Activated naive CD8-positive, alpha-beta T cell (primary cell): ENCODE data around the gene WDFY3.
"Not testable (repeated sequence)": the region's sequence is repeated elsewhere in the genome, so short reads cannot be mapped to it uniquely, and the experiment has no call there.

Experiments
- H3K27ac Mint-ChIP-seq: one replicate; pipeline ENCODE4 v1.8.0; 2021; ENCODE audit warnings: mixed read lengths
- H3K27me3 Mint-ChIP-seq: one replicate; pipeline ENCODE4 v1.8.0; 2021; ENCODE audit warnings: mixed read lengths
- H3K36me3 Mint-ChIP-seq: one replicate; pipeline ENCODE4 v1.8.0; 2021; ENCODE audit warnings: mixed read lengths
- H3K4me1 Mint-ChIP-seq: one replicate; pipeline ENCODE4 v1.8.0; 2021; ENCODE audit warnings: low read depth, mixed read lengths
- H3K4me3 Mint-ChIP-seq: one replicate; pipeline ENCODE4 v1.8.0; 2021; ENCODE audit warnings: mild to moderate bottlenecking, mixed read lengths
- H3K9me3 Mint-ChIP-seq: one replicate; pipeline ENCODE4 v1.8.0; 2021; ENCODE audit warnings: low read depth, mixed read lengths

The WDFY3 gene

GRCh38 chr4:84685105-84685504 is 281.4 kb downstream of the WDFY3 start:
- Mint-ChIP-seq H3K27ac (no peak overlapping the region), H3K27me3 (peaks cover 1% of the 10 kb centered on the region), H3K4me3 (no peak overlapping the region), H3K9me3 (no peaks in the 10 kb centered on the region), H3K4me1 (peaks cover 3% of the 10 kb centered on the region), H3K36me3 (no peaks in the 10 kb centered on the region)

- Mint-ChIP-seq H3K9me3 (no peaks in the 10 kb centered on the region), H3K4me1 (peaks cover 3% of the 10 kb centered on the region), H3K36me3 (no peaks in the 10 kb centered on the region), H3K27ac (no peak overlapping the region), H3K4me3 (no peak overlapping the region), H3K27me3 (peaks cover 1% of the 10 kb centered on the region)
Measured at GRCh38 chr4:84684361-84684760, 282.1 kb downstream of the WDFY3 start.

GRCh38 chr4:84683064-84683850 is 283.2 kb downstream of the WDFY3 start:
- H3K4me3 Mint-ChIP-seq: no peak overlapping the region
- H3K4me1 Mint-ChIP-seq: peaks cover 3% of the 10 kb centered on the region
- H3K27me3 Mint-ChIP-seq: peaks cover 1% of the 10 kb centered on the region
- H3K27ac Mint-ChIP-seq: no peak overlapping the region
- H3K9me3 Mint-ChIP-seq: no peaks in the 10 kb centered on the region
- H3K36me3 Mint-ChIP-seq: no peaks in the 10 kb centered on the region

GRCh38 chr4:84682661-84683060 is 283.8 kb downstream of the WDFY3 start:
- H3K4me3 Mint-ChIP-seq, H3K4me1 Mint-ChIP-seq, H3K36me3 Mint-ChIP-seq, H3K27ac Mint-ChIP-seq, H3K27me3 Mint-ChIP-seq, H3K9me3 Mint-ChIP-seq: not testable (repeated sequence)

GRCh38 chr4:84681486-84682274 is 284.8 kb downstream of the WDFY3 start:
- no peak overlapping the region for H3K27ac Mint-ChIP-seq
- H3K36me3 Mint-ChIP-seq: no peaks in the 10 kb centered on the region
- no peaks in the 10 kb centered on the region for H3K9me3 Mint-ChIP-seq
- peaks cover 1% of the 10 kb centered on the region for H3K27me3 Mint-ChIP-seq
- no peak overlapping the region for H3K4me3 Mint-ChIP-seq
- H3K4me1 Mint-ChIP-seq: peaks cover 3% of the 10 kb centered on the region

GRCh38 chr4:84680956-84681355 is 285.5 kb downstream of the WDFY3 start:
- peaks cover 1% of the 10 kb centered on the region for H3K27me3 Mint-ChIP-seq
- no peaks in the 10 kb centered on the region for H3K36me3 Mint-ChIP-seq
- H3K27ac Mint-ChIP-seq: no peak overlapping the region
- H3K9me3 Mint-ChIP-seq: no peaks in the 10 kb centered on the region
- no peak overlapping the region for H3K4me3 Mint-ChIP-seq
- peaks cover 3% of the 10 kb centered on the region for H3K4me1 Mint-ChIP-seq

- no peak overlapping the region for H3K27ac Mint-ChIP-seq
Measured at GRCh38 chr4:84678976-84679744, 287.3 kb downstream of the WDFY3 start.

GRCh38 chr4:84677995-84678394 is 288.5 kb downstream of the WDFY3 start:
- Mint-ChIP-seq H3K27me3 (peaks cover 1% of the 10 kb centered on the region), H3K4me1 (peaks cover 3% of the 10 kb centered on the region), H3K36me3 (no peaks in the 10 kb centered on the region), H3K27ac (no peak overlapping the region), H3K9me3 (no peaks in the 10 kb centered on the region), H3K4me3 (no peak overlapping the region)

More at GRCh38 chr4:84678976-84679744, 287.3 kb downstream of the WDFY3 start:
- H3K4me3 Mint-ChIP-seq: no peak overlapping the region
- no peaks in the 10 kb centered on the region for H3K36me3 Mint-ChIP-seq
- H3K27me3 Mint-ChIP-seq: peaks cover 1% of the 10 kb centered on the region
- no peaks in the 10 kb centered on the region for H3K9me3 Mint-ChIP-seq
- peaks cover 3% of the 10 kb centered on the region for H3K4me1 Mint-ChIP-seq

- H3K27ac Mint-ChIP-seq: no peak overlapping the region
- peaks cover 3% of the 10 kb centered on the region for H3K4me1 Mint-ChIP-seq
- H3K9me3 Mint-ChIP-seq: no peaks in the 10 kb centered on the region
Measured at GRCh38 chr4:84677093-84677492, 289.4 kb downstream of the WDFY3 start.

GRCh38 chr4:84673475-84674240 is 292.8 kb downstream of the WDFY3 start:
- Mint-ChIP-seq H3K27ac (no peak overlapping the region), H3K9me3 (no peaks in the 10 kb centered on the region), H3K4me3 (no peak overlapping the region), H3K4me1 (no peaks in the 10 kb centered on the region), H3K27me3 (no peaks in the 10 kb centered on the region), H3K36me3 (no peaks in the 10 kb centered on the region)

More at GRCh38 chr4:84677093-84677492, 289.4 kb downstream of the WDFY3 start:
- Mint-ChIP-seq H3K4me3 (no peak overlapping the region), H3K27me3 (peaks cover 1% of the 10 kb centered on the region), H3K36me3 (no peaks in the 10 kb centered on the region)

GRCh38 chr4:84672177-84672576 is 294.3 kb downstream of the WDFY3 start:
- Mint-ChIP-seq H3K27me3 (no peaks in the 10 kb centered on the region), H3K4me3 (no peak overlapping the region), H3K36me3 (no peaks in the 10 kb centered on the region), H3K9me3 (no peaks in the 10 kb centered on the region), H3K27ac (no peak overlapping the region), H3K4me1 (no peaks in the 10 kb centered on the region)

- H3K27ac Mint-ChIP-seq: no peak overlapping the region
- no peaks in the 10 kb centered on the region for H3K36me3 Mint-ChIP-seq
- no peaks in the 10 kb centered on the region for H3K4me1 Mint-ChIP-seq
- H3K27me3 Mint-ChIP-seq: no peaks in the 10 kb centered on the region
- H3K4me3 Mint-ChIP-seq: no peak overlapping the region
- no peaks in the 10 kb centered on the region for H3K9me3 Mint-ChIP-seq
Measured at GRCh38 chr4:84669201-84669600, 297.3 kb downstream of the WDFY3 start.

GRCh38 chr4:84666439-84666838 is 300.1 kb downstream of the WDFY3 start:
- Mint-ChIP-seq H3K36me3 (no peaks in the 10 kb centered on the region), H3K27me3 (no peaks in the 10 kb centered on the region), H3K9me3 (no peaks in the 10 kb centered on the region), H3K4me1 (no peaks in the 10 kb centered on the region), H3K4me3 (no peak overlapping the region), H3K27ac (no peak overlapping the region)

GRCh38 chr4:84664767-84665166 is 301.7 kb downstream of the WDFY3 start:
- not testable (repeated sequence) for H3K27me3 Mint-ChIP-seq, H3K9me3 Mint-ChIP-seq, H3K27ac Mint-ChIP-seq, H3K4me3 Mint-ChIP-seq, H3K36me3 Mint-ChIP-seq, H3K4me1 Mint-ChIP-seq
